GM19468 (cell line): ENCODE measurements around the gene SLC7A8.

Source experiments
- ATAC-seq: cut with Tn5 transposase; IDR thresholded peaks from one replicate; pipeline ENCODE4 v1.9.1; 2021; ENCODE audit warnings: mild to moderate bottlenecking, moderate library complexity, moderate number of reproducible peaks; ENCODE audit not compliant: unreplicated experiment; ENCODE audit errors: extremely low read depth

The SLC7A8 gene

DNA sequence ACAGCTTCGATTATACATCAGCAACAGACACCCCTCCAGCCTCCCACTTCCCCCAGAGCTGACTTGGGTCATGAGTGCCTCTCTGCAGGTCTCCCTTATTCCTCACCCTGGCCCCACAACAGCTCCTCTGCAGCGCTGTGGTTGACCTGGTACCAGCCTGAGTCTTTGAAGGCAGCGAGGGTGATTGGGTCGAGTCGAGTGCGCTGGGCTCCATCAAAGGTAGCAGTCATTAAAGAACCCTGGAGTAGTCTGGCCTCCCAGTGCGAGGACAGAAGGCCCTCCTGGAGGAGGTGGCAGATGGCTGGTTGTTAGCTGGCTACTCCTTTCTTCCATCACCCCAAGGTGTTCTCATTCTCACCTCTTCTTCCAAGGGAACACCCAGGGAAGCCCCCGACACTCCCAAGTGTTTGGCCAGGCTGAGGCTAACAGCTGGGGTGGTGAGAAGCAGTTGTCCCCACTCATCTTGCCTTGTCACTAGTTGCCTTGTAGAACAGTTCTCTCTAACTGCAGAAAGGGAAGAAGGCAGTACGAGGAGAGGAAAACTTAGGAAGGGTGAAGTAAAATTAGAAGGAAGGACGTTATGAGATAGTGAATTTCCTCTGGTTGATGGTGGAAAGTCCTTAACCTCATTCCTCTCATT, 81.4 kb downstream of the SLC7A8 start:
- ATAC-seq = no peak

DNA sequence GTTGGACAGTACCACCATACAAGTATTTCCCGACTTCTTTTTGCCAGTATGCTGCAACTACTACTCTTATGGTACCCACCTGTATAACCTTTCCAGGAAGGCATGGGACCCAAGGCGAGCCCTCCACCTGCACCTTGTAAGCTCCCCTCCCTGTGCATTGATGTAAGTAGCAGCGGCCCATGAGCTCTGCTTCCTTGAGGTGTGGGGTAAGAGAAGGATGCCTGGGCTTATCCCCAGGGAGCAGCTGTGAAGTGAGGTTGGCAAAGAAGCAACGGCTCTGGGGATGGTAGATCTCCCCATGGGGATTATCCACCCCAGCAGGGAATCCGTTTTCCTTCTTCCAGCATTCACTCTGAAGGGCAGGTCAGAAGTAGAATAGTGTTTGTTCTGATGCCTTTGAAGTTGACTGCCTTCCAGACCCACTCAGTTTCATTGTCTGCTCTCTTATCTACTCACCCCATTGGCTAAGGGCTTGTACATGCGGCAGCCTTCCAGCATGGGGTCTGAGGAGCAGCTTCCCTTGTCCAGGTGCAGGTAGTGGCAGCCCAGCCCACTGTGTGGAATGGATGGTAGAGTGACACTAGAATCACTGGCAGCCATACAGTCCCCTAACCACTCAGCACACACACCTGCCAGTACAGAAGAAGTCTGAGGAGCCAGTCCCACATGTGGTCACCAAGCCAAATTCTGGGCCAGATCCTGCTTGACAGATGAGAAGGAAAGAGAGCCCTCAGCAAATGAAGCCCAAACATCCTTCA, 82.1 kb downstream of the SLC7A8 start:
- ATAC-seq = no peak

DNA sequence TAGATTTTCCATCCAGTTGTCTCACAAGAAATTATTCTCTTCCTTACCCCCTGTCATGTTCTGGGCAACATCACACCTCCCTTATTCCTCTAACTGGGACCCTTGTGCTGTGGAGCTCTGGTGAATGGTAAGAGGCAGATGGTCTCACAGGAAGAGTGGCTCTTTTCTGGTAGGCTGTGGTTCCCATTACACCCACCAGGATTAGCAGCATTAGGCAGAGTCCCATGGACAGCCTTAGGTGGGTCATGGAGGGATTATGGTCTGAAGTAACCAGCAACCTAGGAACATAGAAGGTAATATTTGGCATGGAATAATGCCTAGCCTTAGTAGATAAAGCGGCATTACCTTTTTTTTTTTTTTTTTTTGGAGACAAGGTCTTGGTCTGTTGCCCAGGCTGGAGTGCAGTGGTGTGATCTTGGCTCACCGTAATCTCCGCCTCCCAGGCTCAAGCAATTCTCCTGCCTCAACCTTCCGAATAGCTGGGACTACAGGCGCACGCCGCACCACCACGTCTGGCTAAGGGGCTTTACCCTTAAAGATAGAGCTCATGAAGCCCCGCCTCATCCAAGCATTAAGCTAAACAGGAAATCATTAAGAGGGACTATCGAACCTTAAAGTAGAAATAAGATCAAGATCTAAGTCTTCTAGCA, 84.1 kb downstream of the SLC7A8 start:
- no peak for ATAC-seq

DNA sequence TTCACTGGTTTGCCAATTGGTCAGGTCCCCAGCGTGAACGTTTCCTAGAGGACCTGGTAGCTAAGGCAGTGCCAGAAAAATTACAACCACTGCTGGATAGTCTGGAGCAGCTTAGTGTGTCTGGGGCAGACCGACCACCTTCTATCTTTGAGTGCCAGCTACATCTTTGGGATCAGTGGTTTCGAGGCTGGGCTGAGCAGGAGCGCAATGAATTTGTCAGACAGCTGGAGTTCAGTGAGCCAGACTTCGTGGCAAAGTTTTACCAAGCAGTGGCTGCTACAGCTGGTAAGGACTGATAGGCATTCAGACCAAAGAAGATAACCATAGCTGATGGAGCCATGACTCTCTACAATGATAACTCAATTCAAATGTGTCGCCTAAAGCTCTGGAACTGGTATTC, 85.7 kb downstream of the SLC7A8 start:
- ATAC-seq = no peak

DNA sequence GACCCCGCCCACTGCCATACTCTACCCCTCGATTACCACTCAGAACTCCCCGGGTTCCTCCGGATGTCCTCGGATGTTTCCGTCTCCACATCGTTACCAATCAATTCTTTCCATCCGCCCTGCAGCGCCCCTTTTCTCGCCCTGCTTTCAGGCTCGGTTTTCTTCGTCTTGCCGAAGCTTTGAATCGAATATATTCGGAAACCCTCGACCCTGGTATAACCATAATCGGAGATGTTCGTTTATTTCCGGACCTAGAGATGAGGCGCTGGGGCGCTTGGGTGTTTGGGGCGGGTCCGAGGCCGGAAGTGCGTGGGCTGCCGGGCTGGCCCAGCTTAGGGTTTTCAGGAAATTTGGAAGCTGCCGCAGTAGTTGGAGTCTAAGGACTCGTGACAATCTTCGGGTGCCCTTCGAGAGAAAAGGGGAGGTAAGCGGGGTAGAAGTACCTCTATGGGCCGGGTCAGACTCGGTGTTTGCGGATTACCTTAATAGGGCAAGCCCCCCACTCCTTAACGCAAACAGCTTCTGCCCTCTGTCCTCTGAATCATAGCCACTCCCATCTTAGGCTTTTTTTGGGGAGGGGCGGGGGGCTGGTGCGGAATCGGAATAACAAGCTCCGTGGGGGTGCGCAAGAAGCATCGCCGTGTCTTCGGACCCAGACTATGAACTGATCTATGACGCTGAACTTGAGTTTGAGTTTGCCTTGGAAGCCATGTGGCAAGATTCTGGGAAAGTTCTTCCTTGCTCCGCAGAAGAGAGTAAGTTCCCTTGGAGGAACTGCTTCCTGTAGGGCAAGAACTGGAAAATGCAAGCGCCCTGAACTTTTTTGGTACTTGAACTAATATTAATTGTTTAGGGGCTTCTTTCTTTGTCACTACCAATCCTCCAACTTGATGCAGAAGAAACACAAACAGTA, 88.0 kb downstream of the SLC7A8 start, which contains the start of gene C14orf119:
TSS of gene C14orf119 (plus strand) at position 310 of the 913 bp plus-strand sequence. CDS start 2,154 bp downstream, outside the sequence.
- ATAC-seq = peak; percentile 89

DNA sequence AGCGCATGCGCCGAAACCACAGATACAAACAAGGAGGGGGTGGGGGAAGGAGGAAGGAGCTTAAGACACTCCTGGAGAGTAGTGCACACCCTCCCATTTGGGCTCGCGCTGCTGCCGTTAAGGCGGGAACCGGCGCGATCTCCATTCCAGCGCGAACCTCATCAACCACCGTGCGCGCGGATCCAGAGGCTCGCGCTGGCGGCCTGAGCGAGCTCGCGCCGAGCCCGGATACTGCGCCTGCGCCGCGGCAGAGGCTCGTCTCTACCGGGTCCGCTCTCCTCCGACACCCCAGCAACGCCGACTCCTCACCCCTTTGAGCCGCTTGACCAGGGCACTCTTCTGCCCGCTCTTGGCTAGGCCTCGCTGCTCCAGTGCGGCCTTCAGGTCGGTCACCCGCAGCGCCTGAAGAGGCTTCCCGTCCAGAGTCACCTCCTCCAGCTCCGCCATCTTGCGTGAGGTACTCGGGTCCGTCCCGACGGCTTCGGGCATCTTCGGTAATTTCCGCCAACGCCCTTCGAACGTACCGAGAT, 88.7 kb downstream of the SLC7A8 start, which contains the start of gene ACIN1:
TSS of gene ACIN1 (minus strand) at position 471 of the 530 bp plus-strand sequence. CDS start at position 447, 24 bp downstream.
- ATAC-seq = no peak

DNA sequence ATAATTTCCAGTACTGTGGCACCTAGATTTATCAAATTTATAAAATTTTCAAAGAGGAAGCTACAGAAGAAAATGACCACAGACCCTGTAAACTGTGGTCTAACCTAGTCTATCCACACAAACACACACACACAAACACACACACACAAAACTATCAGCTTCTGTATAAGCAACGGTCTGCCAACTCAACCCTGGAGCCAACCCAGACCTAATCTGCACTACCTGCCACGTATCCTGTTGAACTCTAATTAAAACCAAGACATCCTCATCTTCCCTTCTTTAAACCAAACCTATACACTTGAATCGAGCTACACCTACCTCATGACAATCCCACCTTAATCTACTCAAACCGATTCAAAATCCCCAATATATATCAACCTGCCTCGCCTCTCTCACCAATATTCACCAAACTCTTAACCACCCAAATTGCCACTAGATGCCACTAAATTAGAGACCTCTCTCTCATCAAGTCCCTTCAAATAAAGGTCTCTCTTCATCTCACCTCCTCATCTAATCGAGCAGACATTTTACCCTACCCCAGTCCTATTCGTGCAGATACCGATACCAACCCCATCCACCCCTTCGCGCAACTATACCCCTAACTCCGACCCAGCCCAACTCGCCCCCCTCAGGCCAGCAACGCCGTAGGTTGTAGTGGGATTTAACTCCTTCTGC, 89.3 kb downstream of the SLC7A8 start:
- ATAC-seq = peak; percentile 2

DNA sequence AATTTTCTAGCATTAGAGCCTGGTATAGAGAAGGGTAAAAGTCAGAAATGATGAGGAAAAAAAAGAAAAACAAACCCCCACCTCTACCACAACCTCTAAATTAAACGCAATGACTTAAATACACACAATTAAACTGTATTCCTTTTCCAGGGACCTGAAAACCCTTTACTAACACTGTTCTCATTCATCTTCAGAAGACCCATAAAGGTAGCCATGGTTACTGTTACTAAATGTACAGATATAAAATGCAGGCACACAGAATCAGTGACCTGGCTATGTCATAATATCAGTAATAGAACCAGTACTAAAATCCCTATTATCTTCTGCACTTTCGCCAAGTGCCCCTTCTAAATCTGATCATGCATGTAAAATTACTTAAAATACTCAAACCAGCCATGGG, 89.9 kb downstream of the SLC7A8 start:
- ATAC-seq = no peak

DNA sequence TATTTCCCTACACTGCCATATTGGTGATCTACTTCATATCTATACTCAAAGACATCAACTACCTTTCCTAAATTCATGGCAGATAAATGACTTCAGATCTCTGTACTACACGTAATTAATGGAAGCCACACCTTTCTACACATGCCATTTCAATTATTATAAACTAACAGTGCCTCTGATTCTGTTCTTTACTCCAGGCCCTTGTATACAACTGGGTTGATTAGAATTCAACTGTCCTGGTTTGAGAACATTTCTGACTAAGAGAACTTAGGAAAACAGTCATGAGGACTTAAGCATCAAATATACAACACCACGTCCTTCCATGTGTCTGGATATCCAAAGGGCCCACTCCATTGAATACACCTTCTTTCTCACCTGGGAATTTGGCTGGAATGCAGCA, 90.4 kb downstream of the SLC7A8 start:
- no peak for ATAC-seq

DNA sequence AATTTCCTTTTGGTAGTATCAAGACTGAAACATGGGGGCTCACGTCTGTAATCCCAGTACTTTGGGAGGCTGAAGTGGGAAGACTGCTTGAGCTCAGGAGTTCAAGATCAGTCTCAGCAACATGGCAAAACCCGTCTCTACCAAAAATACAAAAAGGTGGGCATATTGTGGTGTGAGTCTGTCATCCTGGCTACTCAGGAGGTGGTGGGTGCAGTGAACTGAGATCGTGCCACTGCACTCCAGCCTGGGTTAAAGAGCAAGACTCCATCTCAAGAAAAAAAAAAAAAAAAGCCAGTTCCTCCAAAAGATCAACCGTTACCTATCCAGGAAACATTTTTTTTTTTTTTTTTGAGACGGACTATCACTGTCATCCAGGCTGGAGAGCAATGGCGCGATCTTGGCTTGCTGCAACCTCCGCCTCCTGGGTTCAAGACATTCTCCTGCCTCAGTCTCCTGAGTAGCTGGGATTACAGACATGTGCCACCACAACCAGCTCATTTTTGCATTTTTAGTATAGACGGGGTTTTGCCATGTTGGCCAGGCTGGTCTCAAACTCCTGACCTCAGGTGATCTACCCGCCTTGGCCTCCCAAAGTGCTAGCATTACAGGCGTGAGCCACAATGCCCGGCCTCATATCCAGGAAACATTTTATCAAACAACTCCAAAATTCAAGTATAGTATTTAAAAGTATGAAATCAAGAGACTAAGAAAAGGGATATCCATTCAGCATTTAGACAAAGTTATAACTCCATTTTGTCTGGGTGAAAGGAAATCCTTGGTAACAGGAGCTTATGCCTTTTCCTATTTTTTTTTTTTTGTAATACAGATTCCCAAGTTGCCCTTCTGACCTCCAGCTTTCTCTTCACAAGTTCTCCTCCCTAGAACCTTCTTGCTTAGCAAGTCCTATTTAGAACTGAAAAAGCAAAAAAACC, 91.9 kb downstream of the SLC7A8 start:
- ATAC-seq = no peak

DNA sequence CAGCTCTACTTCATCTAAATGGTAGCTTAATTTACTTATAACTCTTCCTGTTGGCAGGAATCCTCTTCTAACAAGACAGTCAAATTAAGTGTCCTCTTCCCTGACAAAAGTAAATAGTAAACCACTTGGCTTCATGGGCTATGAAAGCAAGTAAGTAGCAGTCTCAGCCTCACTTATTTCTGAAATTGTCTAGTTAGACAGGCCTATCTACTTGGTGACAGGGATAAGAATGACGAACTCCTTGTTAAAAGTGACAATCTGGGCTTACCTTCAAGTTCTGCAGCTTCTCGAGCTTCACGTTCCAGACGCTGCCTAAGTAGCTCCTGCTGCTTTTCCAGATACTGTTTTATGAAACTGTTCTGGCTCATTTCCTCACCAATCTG, 93.2 kb downstream of the SLC7A8 start:
- ATAC-seq = no peak

DNA sequence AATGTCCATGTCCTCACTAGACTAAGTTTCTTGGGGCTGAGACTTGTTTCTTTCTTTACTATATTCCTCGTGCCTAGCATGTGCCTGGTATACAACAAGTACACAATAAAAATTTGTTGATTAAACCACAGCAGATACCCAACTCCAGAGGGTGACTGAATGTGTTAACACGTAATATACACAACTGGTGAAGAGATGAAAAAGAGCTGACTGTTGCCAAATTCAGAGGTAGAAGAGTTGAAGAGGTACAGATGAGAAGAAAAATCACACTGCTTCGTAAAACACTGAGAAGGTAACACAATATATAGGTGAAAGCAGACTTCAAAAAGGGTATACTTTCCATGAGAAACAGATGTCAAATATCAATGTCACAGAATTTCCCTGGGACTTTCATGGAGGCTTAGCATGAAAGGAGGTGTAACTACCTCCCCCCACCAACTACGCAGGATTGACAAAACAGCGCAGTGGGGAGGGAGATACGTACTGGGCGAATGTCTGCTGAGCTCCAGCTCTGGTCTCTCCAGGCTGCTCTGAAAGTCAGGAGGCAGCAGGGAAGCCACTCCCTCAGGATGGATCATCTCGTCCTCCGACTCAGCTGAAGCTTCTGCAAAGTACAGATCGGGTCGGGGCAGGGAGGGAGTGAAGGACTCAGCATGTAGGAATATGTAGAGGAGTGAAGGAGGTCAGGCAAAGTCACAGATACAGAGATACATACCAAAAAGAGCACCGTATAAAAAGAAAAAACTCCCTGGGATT, 93.8 kb downstream of the SLC7A8 start:
- no peak for ATAC-seq

DNA sequence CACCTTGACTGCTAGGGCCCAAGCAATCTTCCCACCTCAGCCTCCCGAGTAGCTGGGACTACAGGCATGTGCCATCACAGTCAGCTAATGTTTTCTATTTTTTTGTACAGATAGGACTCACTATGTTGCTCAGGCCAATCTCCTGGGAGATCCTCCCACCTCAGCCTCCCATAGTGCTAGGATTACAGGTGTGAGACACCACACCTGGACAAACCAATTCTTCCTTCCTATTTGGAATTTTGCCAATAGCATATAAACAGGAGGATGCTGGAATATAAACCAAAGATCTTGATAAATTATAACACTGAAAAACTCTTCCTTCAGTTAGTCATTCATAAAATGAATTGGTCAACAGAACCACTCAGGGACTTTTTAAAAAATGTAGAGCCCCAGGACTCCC, 96.9 kb downstream of the SLC7A8 start:
- no peak for ATAC-seq

DNA sequence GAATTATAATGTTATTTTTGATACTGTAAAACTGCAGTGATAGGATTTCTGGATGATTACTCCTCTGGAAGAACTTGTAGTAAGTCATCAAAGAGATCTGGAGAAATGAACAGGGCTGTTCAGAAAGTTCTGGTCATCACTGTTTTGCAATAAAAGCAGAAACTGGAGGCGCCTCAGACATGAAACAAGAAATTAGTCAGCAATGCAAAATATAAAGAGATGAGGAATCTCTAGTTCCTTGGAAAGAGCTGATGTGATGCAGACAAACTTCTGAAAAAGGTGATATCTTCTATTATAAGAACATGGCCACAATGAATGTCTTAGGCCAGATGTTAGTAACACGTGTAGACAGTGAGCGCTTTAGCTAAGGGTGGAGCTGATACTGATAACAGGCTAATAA, 98.0 kb downstream of the SLC7A8 start:
- ATAC-seq = no peak

DNA sequence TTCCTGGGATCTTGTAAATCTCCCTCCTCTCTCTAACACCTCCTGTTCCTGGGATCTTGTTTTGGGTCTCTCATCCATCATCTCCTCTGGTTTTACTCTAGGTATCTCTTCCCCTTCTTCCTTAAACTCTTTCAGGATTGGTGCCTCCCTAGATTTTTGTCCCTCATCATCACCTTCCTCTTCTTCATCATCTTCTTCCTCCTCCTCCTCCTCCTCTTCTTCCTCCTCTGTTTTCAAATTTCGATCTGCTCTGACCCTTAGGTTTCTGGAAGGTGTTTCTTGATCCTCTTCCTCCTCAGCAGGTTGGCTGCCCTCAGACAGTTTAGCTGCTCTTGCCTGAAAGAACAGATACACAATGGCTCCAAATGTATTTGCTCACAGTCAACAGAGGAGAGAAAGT, 103.0 kb downstream of the SLC7A8 start:
- no peak for ATAC-seq

DNA sequence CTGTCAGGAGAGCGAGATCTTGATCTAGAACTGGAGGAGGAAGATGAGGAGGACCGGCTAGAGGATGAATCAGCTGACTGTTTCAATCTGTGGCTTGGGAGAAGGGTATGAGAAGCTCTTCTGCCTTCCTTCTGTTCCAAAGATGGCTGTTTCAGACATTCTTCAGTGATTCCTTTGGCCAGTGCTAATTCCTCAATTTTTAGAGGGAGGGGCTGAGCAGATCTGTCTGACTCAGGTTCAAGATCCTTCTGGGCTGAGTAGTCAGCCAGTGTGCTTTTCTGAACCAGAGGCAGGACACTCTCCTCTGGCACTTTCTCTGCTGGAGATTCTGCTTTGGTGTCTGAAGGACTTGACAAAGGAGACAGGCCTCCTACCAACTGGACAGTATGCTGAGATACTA, 103.7 kb downstream of the SLC7A8 start:
- no peak for ATAC-seq

DNA sequence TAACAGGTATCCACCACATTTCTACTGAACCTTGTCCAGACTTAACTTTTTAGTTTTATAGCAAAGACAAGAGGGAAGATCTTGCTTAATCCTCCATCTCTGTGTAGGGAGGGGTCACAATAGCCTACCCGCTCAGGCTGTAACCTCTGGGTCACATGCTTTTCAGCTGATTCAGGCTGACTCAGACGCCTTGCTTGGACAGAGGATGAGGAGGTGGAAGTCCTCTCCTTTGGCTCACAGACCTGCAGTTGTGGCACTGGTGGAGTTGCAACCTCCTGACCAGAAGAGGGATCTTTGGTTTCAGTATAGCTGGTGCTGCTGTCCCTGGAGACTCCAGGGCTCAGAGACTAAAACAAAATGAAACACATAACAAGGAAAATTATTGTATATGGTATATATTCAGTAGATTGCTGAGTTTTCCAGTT, 104.8 kb downstream of the SLC7A8 start:
- ATAC-seq = no peak

DNA sequence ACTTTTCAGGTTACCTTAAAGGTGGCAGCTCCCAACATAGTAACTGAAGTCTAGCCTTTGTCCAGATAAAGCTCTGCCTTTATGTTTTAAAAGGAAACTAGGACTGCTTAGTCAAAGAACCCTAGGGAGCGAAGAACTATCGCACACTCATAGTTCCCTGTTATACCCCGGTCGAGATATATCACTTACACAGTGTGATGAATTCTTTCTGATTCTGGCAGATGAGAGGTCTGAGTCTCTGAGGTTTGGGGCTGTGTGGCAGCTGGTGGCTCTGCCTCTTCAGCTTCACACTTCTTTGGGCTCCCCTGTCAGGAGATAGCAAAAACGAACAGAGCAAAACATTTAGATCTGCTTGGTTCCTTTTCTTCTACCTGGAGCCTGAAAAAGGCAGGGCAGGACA, 105.5 kb downstream of the SLC7A8 start:
- no peak for ATAC-seq
